Right atrium auricular region (tissue), 2 donors: Measurements from ENCODE around the gene ELP2. TPM values are rescaled to one million over a fixed set of nuclear protein-coding genes. Genes with fewer than 3 reads are reported as not detected.
"Not testable (repeated sequence)": the region's sequence is repeated elsewhere in the genome, so short reads cannot be mapped to it uniquely, and the experiment has no call there.

ENCODE experiments used
- DNase-seq: peaks from one replicate; pipeline ENCODE4 v3.0.0-alpha.2; 2019; ENCODE audit warnings: low spot score
- H3K27ac ChIP-seq, 2 donors: fragments of 200-600 bp; sonication (generic); 1 replicate in 1 of 2; 2 replicates in 1 of 2; pipeline ENCODE4 v1.5.1; 2016 to 2019
- H3K27me3 ChIP-seq, 2 donors: fragments of 200-600 bp; sonication (generic); one replicate each; pipeline versions ENCODE4 v1.5.1 to v1.6.0; 2017 to 2019
- H3K36me3 ChIP-seq: fragments of 200-600 bp; sonication (generic); one replicate; pipeline ENCODE4 v1.5.1; 2016
- H3K4me1 ChIP-seq, 2 donors: fragments of 200-600 bp; sonication (generic); one replicate each; pipeline versions ENCODE4 v1.5.1 to v1.6.0; 2017 to 2019
- H3K4me3 ChIP-seq, 2 donors: fragments of 200-600 bp; sonication (generic); 1 replicate in 1 of 2; 2 replicates in 1 of 2; pipeline ENCODE4 v1.5.1; 2017 to 2019; ENCODE audit warnings: mild to moderate bottlenecking in 1 of 2, moderate library complexity in 1 of 2
- H3K9me3 ChIP-seq, 2 donors: fragments of 200-600 bp; sonication (generic); one replicate each; pipeline ENCODE4 v1.5.1; 2019
- CTCF ChIP-seq, 2 donors: fragments of 200-600 bp; sonication (generic); IDR thresholded peaks; one replicate each; pipeline ENCODE4 v1.5.1; 2019; ENCODE audit warnings: antibody characterized with exemption in 2 of 2
- total RNA-seq, 2 donors: library from RNA; depleted of rRNA; stranded (reverse); fragments of >200 nt; gene quantifications; one replicate each; pipeline ENCODE4 v1.1.0, GENCODE V29; 2016

The ELP2 gene
- total RNA-seq, 2 donors from 2014 or later = 21.7 to 31.4 TPM

GRCh38 chr18:36089001-36089400 is 40.7 kb upstream of the ELP2 start:
- no peak for DNase-seq
- Histone ChIP-seq H3K4me1 (no peaks in the 10 kb centered on the region), H3K27me3 (no peaks in the 10 kb centered on the region), H3K36me3 (no peaks in the 10 kb centered on the region), H3K4me3 (no peak overlapping the region), H3K9me3 (no peaks in the 10 kb centered on the region), H3K27ac (no peak overlapping the region)
- no peak for TF ChIP-seq CTCF (IDR thresholded peaks at IDR 0.05)

GRCh38 chr18:36092116-36092515 is 37.6 kb upstream of the ELP2 start:
- H3K36me3 ChIP-seq, H3K9me3 ChIP-seq, DNase-seq, H3K27ac ChIP-seq, H3K4me1 ChIP-seq, H3K4me3 ChIP-seq, H3K27me3 ChIP-seq: not testable (repeated sequence)

GRCh38 chr18:36094431-36094830 is 35.3 kb upstream of the ELP2 start:
- no peaks in the 10 kb centered on the region for H3K27me3 ChIP-seq
- H3K9me3 ChIP-seq = no peaks in the 10 kb centered on the region
- H3K4me3 ChIP-seq = no peak overlapping the region
- TF ChIP-seq CTCF (IDR thresholded peaks at IDR 0.05) = no peak
- H3K4me1 ChIP-seq = no peaks in the 10 kb centered on the region
- no peak for DNase-seq
- no peak overlapping the region for H3K27ac ChIP-seq
- H3K36me3 ChIP-seq = no peaks in the 10 kb centered on the region

- TF ChIP-seq CTCF (IDR thresholded peaks at IDR 0.05) = peak; percentile 28 to 69
- DNase-seq = no peak
- Histone ChIP-seq H3K4me3 (no peak overlapping the region), H3K27ac (no peak overlapping the region), H3K9me3 (no peaks in the 10 kb centered on the region), H3K27me3 (no peaks in the 10 kb centered on the region), H3K36me3 (no peaks in the 10 kb centered on the region), H3K4me1 (no peaks in the 10 kb centered on the region)
Observed at GRCh38 chr18:36095936-36096519, 33.7 kb upstream of the ELP2 start.

- Histone ChIP-seq H3K36me3 (no peaks in the 10 kb centered on the region), H3K27ac (no peak overlapping the region), H3K27me3 (no peaks in the 10 kb centered on the region), H3K4me1 (no peaks in the 10 kb centered on the region), H3K9me3 (no peaks in the 10 kb centered on the region), H3K4me3 (no peak overlapping the region)
- DNase-seq = no peak
- TF ChIP-seq CTCF (IDR thresholded peaks at IDR 0.05) = no peak
Observed at GRCh38 chr18:36096955-36097354, 32.7 kb upstream of the ELP2 start.

- DNase-seq = no peak
- Histone ChIP-seq H3K36me3 (no peaks in the 10 kb centered on the region), H3K27me3 (no peaks in the 10 kb centered on the region), H3K4me1 (no peaks in the 10 kb centered on the region), H3K4me3 (no peak overlapping the region), H3K9me3 (no peaks in the 10 kb centered on the region), H3K27ac (no peak overlapping the region)
- no peak for TF ChIP-seq CTCF (IDR thresholded peaks at IDR 0.05)
Observed at GRCh38 chr18:36099311-36099710, 30.4 kb upstream of the ELP2 start.
